Transverse colon (tissue), 4 donors: ENCODE measurements around the gene ELP4.

Experiments
- CTCF ChIP-seq, 5 experiments: fragments of 200-600 bp in 3 of 5; fragments of 450-650 bp in 2 of 5; sonication (generic) in 3 of 5; IDR thresholded peaks; 1 replicate in 2 of 5; 2 replicates in 3 of 5; pipeline ENCODE4 v1.5.1; 2016 to 2017; ENCODE audit warnings: antibody characterized with exemption in 5 of 5, inconsistent platforms in 3 of 5, mild to moderate bottlenecking in 2 of 5, moderate library complexity in 1 of 5
- POLR2A ChIP-seq: fragments of 450-650 bp; IDR thresholded peaks from one replicate; pipeline ENCODE4 v1.6.1; 2016; ENCODE audit warnings: antibody characterized with exemption, mild to moderate bottlenecking, moderate library complexity
- POLR2AphosphoS5 ChIP-seq, 3 donors: sonication (generic); formaldehyde crosslinking; IDR thresholded peaks; one replicate each; pipeline ENCODE4 v1.6.1; 2016; ENCODE audit warnings: antibody characterized with exemption in 3 of 3

DNA sequence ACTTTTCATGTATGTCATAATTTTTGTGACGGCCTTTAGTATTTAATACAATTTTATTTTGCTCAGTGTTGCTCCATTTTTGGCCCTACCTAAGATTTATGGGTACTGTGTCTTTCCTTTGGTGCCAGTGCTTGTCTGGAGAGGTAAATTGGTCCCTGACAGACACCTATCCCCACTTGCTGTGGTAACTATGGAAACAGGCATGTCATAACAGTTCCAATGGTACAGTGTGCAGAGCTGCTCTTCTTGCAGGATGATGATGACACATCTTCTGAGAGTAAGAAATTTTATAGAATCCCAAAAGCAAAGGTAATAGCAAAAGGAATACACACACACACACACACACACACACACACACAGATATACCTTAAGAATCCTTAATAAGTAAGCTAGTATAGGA lies 118.5 kb downstream of the ELP4 start:
- TF ChIP-seq CTCF (IDR thresholded peaks at IDR 0.05) (no peak), POLR2AphosphoS5 (IDR thresholded peaks at IDR 0.05) (no peak), POLR2A (no peak)
